Fibroblast of lung (primary cell): ENCODE data around the gene CACNA1E.

Source experiments
- EZH2 ChIP-seq: IDR thresholded peaks from 2 replicates; pipeline ENCODE4 v1.5.1; 2012; ENCODE audit warnings: low read length, control low read depth, mild to moderate bottlenecking; ENCODE audit errors: missing control alignments
- TF ChIP-seq, protein P1 (sequence below), 2 donors: IDR thresholded peaks in 1 of 2; conservative IDR thresholded peaks in 1 of 2; 1 replicate in 1 of 2; 2 replicates in 1 of 2; pipeline ENCODE4 v1.5.1; 2011 to 2012; ENCODE audit warnings: low read length in 2 of 2, control low read depth in 1 of 2, inconsistent platforms in 1 of 2, low read depth in 1 of 2, mild to moderate bottlenecking in 1 of 2

DNA sequence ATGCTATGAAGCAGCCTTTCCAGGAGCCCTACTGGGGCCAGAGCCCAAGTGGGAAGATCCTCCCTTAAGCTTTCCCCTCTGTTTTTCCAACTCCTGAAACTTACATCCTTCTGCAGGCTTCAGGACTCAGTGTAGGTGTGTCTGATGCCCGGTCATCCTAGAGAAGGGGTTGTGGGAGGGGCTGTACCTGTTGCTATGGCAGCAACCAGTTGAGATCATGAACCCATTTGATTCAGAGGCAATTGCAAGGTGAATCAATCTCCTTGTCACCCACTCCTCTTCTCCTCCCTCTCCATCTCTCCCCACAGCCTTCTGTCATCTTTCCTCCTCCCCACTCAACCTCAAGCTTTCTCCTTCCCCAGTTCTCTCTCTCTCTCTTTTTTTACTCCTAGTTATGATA, 151.8 kb downstream of the CACNA1E start:
- no peak for TF ChIP-seq EZH2
- TF ChIP-seq, protein P1, sequence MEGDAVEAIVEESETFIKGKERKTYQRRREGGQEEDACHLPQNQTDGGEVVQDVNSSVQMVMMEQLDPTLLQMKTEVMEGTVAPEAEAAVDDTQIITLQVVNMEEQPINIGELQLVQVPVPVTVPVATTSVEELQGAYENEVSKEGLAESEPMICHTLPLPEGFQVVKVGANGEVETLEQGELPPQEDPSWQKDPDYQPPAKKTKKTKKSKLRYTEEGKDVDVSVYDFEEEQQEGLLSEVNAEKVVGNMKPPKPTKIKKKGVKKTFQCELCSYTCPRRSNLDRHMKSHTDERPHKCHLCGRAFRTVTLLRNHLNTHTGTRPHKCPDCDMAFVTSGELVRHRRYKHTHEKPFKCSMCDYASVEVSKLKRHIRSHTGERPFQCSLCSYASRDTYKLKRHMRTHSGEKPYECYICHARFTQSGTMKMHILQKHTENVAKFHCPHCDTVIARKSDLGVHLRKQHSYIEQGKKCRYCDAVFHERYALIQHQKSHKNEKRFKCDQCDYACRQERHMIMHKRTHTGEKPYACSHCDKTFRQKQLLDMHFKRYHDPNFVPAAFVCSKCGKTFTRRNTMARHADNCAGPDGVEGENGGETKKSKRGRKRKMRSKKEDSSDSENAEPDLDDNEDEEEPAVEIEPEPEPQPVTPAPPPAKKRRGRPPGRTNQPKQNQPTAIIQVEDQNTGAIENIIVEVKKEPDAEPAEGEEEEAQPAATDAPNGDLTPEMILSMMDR (conservative IDR thresholded peaks at IDR 0.05 in 1 of 2, IDR thresholded peaks at IDR 0.05 in 1 of 2; ENCODE audit: low read depth in 1 of 2, low read length in 2 of 2), result no peak
